ENCODE results near the gene MLYCD. TPM values are rescaled to one million over a fixed set of nuclear protein-coding genes. Genes with fewer than 3 reads are reported as not detected.

Gene MLYCD
- total RNA-seq, 1 donor from 2014 or later = 9.4 TPM

DNA sequence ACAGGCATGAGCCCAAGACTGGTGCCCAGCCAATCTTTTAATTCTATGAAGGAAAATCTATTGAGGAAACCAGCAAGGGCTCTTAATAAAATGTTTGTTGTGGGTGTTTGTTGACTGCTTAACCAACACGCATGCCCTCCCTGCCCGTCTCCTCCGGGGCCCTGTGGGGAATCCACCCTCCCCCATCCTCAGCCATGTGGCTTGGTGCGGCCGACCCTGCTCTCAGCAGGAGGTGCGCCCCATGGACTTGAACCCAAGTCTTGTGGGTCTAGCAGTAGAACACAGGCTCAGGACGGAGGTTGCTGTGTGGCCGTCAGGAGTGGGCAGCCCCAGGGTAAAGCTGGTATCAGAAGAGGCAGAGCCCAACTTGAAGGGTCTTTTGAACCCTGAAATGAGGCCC lies 45.1 kb upstream of the MLYCD start:
- Mint-ChIP-seq H3K9me3 (ENCODE audit: low read depth) (no peaks in the 10 kb centered on the region), H3K27me3 (no peaks in the 10 kb centered on the region), H3K4me3 (ENCODE audit: low read depth) (no peak overlapping the region), H3K4me1 (ENCODE audit: low read depth) (peaks cover 14% of the 10 kb centered on the region), H3K27ac (no peak overlapping the region), H3K36me3 (ENCODE audit: insufficient read depth) (no peaks in the 10 kb centered on the region)
- no peak for DNase-seq (ENCODE audit: low spot score, unreplicated experiment)
- TF ChIP-seq, protein P1, sequence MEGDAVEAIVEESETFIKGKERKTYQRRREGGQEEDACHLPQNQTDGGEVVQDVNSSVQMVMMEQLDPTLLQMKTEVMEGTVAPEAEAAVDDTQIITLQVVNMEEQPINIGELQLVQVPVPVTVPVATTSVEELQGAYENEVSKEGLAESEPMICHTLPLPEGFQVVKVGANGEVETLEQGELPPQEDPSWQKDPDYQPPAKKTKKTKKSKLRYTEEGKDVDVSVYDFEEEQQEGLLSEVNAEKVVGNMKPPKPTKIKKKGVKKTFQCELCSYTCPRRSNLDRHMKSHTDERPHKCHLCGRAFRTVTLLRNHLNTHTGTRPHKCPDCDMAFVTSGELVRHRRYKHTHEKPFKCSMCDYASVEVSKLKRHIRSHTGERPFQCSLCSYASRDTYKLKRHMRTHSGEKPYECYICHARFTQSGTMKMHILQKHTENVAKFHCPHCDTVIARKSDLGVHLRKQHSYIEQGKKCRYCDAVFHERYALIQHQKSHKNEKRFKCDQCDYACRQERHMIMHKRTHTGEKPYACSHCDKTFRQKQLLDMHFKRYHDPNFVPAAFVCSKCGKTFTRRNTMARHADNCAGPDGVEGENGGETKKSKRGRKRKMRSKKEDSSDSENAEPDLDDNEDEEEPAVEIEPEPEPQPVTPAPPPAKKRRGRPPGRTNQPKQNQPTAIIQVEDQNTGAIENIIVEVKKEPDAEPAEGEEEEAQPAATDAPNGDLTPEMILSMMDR (IDR thresholded peaks at IDR 0.05; ENCODE audit: unreplicated experiment) = no peak

DNA sequence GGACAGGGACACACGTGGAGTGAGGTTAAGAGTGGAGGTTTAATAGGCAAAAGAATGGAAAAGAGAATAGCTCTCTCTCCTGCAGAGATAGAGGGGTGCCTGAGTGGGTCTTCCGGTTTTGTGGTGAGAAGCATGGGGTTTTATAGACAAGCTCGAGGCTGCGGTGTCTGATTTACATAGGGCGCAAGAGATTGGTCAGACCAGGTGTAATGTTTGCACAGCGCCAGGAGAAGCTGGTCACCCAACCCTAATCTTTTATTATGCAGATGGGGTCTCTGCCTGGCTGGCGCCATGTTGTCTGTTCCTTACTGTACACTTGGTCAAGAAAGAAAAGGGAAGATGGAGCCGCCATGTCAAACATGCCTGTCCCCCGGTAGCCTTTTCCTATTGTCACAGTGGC lies 44.5 kb upstream of the MLYCD start:
- Mint-ChIP-seq H3K4me3 (ENCODE audit: low read depth) (no peak overlapping the region), H3K27ac (no peak overlapping the region), H3K36me3 (ENCODE audit: insufficient read depth) (no peaks in the 10 kb centered on the region), H3K9me3 (ENCODE audit: low read depth) (no peaks in the 10 kb centered on the region), H3K4me1 (ENCODE audit: low read depth) (peaks cover 14% of the 10 kb centered on the region), H3K27me3 (no peaks in the 10 kb centered on the region)
- TF ChIP-seq, protein P1 (IDR thresholded peaks at IDR 0.05; ENCODE audit: unreplicated experiment) = no peak
- DNase-seq (ENCODE audit: low spot score, unreplicated experiment) = no peak

DNA sequence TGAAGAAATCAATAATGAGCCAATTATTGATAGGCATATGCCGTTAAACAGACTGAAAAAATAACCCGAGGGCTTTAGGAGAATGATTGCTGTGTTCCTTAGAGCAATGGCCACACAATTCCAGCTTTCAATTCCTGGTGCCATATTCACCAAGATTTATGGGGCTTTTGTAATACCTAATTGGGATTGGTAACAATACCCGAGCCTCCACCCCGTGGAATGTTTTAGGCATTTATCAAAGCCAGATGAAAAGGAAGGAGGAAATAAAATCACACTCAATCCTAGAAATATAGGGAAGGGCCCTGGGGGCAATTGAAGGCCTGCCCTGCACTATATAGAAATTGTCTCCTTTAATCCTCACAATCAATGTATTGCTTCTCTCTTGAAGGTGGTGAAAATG lies 42.1 kb upstream of the MLYCD start:
- no peak for DNase-seq (ENCODE audit: low spot score, unreplicated experiment)
- H3K27me3 Mint-ChIP-seq = no peaks in the 10 kb centered on the region
- no peak overlapping the region for H3K27ac Mint-ChIP-seq
- TF ChIP-seq, protein P1 (IDR thresholded peaks at IDR 0.05; ENCODE audit: unreplicated experiment) = no peak
- H3K4me1 Mint-ChIP-seq (ENCODE audit: low read depth) = peaks cover 10% of the 10 kb centered on the region
- H3K4me3 Mint-ChIP-seq (ENCODE audit: low read depth) = no peak overlapping the region
- no peaks in the 10 kb centered on the region for H3K9me3 Mint-ChIP-seq (ENCODE audit: low read depth)
- no peaks in the 10 kb centered on the region for H3K36me3 Mint-ChIP-seq (ENCODE audit: insufficient read depth)

DNA sequence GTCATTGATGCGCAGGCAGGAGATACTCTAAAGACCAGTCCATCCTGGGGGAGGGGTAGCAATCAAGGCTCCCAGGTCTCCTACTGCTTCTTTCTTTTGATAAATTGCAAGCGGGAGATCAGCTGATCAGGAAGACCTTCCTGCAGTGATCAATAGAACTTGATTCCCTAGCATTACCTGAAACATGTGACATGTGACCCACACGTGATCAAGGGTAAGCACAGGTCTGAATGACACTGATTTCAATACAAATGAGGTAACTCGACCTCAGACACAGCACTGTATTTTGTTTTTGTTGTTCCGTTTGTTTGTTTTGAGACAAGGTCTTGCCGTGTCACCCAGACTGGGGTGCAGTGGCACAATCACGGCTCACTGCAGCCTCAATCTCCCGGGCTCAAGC lies 39.6 kb upstream of the MLYCD start:
- no peak overlapping the region for H3K27ac Mint-ChIP-seq
- H3K9me3 Mint-ChIP-seq (ENCODE audit: low read depth) = no peaks in the 10 kb centered on the region
- no peaks in the 10 kb centered on the region for H3K36me3 Mint-ChIP-seq (ENCODE audit: insufficient read depth)
- TF ChIP-seq, protein P1 (IDR thresholded peaks at IDR 0.05; ENCODE audit: unreplicated experiment) = no peak
- H3K4me1 Mint-ChIP-seq (ENCODE audit: low read depth) = peaks cover 10% of the 10 kb centered on the region
- no peaks in the 10 kb centered on the region for H3K27me3 Mint-ChIP-seq
- no peak overlapping the region for H3K4me3 Mint-ChIP-seq (ENCODE audit: low read depth)
- no peak for DNase-seq (ENCODE audit: low spot score, unreplicated experiment)

DNA sequence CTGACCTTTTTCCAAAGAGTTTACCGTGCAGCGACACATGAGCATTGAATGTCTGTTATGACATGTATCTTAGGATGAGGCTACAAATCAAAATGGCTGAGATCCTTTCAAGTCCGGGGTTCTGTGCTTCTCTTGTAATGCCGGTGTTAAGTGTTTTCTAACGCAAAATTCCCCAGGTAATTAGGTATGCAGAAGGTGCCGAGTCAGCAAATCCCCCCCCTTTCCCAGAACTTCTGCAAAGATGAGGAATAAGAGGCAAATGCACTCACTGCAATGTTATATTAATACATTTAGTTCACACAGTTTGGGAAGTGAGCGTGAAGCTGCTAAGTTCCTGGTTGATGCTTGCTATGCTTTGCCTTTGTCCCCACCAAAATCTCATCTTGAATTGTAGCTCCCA lies 36.3 kb upstream of the MLYCD start:
- Mint-ChIP-seq H3K27me3 (no peaks in the 10 kb centered on the region), H3K36me3 (ENCODE audit: insufficient read depth) (no peaks in the 10 kb centered on the region), H3K9me3 (ENCODE audit: low read depth) (peaks cover 4% of the 10 kb centered on the region), H3K4me1 (ENCODE audit: low read depth) (no peaks in the 10 kb centered on the region), H3K4me3 (ENCODE audit: low read depth) (no peak overlapping the region), H3K27ac (no peak overlapping the region)
- TF ChIP-seq, protein P1 (IDR thresholded peaks at IDR 0.05; ENCODE audit: unreplicated experiment) = no peak
- no peak for DNase-seq (ENCODE audit: low spot score, unreplicated experiment)

Measured in progenitor cell of endocrine pancreas (in vitro differentiated cells).